NCI-H446 (cell line): ENCODE results near the gene LHFPL6.

Source experiments
- DNase-seq, 2 experiments: peaks; one replicate each; lab custom pipeline; 2025; lab: John Stamatoyannopoulos, UW

LHFPL6 gene

DNA sequence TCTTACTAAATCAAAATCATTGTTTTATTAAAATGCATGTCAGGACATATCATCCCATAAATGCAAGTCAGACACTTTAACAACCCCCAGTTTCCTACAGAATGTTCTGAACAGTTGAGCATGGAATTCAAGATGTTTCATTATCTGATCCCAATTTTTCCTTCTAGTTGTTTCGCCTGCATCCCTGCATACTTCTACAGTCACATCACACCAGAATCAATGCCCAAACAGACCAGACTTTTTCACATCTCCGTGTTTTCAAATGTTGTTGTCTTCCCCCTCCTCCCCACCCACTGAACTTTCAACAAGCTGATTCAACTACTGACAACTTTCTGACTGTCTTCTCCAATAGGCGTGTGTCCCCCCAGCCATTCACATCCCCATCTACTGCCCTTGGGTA lies 48.6 kb downstream of the LHFPL6 start:
- no peak for DNase-seq

DNA sequence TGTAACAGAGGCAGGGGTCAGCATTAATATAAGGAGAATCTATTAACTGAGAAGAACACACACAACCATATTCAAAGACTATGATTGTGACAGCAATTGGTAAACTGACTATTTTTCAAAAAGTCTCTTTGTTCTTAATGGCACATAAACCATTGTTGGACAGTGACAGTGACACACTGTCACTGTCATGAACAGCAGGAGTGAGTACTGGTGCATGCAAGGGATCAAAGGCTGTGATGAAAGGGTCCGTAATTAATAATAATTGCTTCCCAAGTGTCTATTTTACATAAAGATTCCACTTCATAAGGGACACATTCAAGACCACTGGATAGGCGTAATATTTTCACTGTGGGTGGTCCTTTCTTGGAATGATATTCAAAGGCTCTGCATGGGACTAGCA lies 50.7 kb downstream of the LHFPL6 start:
- no peak for DNase-seq

DNA sequence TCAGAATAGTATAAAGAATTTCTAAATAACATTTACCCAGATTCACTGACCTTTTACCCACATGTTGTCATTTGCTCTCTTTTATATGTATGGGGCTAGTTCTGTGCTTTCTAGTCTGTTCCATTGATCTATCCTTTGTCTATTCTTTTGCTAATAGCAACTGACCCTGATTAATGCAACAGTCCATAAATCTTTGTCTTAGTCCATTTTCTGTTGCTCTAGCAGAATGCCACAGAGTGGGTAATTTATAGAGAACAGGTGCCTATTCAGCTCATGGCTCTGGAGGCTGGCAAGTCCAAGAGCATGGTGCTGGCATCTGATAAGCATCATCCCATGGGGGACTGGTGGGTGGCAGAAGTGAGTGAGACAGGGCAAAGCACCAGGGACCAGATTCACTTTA lies 52.1 kb downstream of the LHFPL6 start:
- DNase-seq, result no peak

DNA sequence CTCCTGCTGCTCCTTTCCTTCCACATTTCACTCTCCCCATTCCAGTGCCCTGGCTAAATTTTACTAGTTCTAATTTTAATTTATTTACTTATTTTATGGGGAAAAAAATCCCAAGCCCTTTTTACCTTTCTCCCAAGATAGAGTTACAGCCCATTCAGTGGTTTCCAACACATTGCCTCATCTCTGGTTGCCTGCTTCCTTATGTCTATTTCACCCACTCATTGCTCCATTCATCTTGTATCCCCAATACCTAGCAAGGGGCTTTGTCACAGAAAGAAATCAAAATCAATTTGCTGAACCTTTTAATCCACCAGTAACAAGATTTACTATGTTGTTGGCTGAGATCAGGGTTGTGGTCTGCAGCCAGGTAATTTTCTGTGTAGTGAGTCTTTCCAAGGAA lies 55.9 kb downstream of the LHFPL6 start:
- DNase-seq, result no peak

DNA sequence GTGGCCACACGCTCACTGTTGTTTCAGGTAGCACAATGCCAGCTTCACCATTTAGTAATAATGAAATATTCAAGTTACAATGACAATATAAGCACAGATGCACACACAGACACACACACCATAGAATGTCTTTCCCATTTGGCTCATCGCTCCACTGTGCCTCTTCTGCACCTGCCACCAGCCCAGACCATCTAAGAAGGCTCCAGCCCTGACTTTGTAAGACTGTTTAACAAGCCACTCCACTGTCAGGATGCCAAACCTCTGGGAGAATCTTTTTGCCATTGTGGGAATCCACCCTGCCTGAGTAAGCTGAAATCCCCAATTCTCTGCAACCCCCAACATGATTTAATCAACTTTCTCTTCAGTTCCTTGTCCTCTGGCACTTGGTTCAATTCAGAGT lies 60.6 kb downstream of the LHFPL6 start:
- peak in 1 of 2 experiments; percentile 54 for DNase-seq

DNA sequence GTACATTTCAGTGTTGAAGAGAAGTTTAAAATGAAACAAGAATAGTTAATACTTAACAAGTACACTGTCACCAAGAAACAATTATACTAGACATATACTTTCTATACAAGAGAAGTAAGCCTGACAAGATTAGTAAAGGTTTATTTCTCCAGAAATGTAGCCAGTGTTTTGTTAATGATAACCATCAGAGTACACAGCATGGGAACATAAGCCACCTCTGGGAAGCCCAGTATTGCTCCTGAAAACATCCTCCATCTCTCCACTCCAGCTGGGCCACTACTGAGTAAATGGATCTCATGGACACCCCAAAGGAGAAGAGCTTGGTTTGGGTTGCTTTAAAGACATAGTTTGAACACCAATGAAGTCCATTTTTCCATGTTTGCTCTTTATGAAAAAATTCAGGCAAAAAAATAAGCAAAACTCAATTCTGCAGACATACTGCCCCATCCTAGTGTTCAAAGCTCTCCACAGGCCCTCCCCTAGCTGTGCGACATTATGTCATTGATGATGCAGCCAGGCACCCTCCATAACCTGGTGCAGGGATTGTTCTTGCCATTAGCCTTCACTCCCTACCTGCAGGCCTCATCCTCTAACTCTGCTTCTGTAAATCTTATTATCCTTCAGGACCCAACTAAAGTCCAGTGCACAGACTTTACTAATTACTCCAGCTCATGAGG lies 61.9 kb downstream of the LHFPL6 start:
- DNase-seq, result no peak

DNA sequence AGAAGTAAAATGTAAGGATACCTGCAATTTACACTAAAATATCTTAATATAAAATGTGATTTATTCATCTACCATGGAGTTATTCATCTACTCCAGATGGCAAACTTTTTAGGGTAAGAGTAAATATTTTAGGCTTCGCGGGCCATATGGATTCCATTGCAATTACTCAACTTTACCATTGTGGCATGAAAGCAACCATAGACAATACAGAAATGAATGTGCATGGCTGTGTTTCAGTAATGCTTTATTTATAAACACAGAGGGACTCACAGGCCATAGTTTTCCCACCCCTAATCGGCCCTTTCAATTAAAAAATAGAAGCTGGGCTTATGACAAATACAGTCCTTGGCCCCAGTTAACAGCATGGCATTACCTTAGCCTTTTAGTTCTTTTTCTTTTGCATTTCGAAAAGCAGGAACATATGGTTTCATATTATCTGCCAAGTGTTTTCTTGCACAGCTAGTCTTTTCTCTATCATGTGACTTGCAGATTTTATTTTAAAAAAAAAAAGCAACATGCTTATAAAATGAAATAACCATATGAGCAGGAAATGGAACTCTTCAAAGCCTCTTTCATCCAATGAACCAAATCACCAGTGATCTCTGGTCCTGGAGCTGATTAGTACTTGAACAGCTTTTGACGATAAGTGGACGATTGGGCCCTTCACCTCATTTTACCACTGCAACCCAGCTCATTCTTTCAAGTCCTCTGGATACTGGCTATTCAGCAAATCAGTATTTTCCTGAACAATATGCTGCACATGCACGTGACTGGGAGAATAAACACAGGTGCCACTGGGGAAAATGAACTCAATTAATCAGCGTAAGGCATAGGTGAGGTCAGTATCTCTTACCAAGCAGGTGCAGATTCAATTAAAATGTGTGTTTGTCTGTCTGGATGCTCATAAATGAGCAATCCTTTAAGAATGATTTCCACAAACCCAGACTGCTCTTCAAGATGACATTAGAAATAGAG lies 63.9 kb downstream of the LHFPL6 start:
- peak; percentile 17 to 72 for DNase-seq

DNA sequence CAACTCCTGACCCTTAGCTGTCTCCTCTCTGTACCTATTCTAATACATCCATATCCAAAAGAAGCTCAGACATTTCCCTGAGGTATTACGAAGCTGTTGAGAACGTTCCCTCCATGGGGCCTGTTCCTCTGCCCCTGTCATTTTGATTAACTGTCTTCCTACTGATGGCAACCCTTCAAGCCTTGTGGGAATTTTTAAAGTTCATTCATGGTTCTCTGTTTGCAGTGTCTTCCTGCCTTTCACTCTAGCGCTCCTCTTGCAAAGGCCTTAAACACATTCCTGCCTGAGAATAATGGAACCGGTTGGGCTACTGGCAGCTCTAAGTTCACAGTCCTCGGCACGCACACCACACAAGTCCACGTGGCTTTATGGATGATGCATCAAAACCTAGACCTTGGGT lies 66.1 kb downstream of the LHFPL6 start:
- DNase-seq, result no peak

DNA sequence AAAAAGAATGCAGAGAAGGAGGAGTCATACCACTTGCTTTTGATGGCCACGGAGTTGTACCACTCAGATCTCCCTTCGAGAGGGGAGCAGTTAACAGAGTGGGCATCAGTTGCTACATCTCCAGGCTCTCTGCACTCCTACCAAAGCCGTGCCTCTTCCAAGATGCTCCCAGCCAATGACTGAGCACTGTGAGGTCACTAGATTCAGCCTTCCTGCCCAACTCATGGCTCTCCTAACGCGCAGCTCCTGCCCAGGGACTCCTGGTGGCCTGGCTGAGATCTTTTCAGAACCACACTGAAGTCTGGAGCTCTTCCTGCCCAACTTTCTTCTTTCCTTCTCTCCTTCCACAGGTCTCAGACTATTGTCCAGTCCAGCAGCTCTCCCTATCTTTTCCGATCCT lies 66.7 kb downstream of the LHFPL6 start:
- DNase-seq, result no peak

DNA sequence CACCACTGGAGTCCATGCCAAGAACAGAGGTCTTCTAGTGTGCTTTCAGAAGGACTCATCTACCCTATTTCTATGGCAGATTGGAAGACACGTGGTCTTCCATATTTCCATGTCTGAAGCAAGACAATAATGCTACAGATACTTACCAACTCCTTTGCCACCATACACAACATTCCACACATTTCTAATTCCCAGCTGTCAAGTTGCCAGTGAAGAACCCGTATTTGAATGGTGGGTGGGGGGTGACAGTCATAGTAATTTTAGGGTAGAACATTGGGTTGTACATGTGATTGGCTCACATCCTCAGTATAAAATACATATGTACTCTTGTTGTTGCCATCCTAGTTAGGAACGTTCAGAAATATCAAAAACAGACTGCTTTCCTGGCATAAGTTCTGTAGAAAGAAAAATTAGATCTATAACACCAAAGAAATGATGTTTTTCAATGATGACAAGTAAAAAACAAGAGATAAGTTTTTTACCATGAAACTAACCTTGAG lies 69.3 kb downstream of the LHFPL6 start:
- no peak for DNase-seq

DNA sequence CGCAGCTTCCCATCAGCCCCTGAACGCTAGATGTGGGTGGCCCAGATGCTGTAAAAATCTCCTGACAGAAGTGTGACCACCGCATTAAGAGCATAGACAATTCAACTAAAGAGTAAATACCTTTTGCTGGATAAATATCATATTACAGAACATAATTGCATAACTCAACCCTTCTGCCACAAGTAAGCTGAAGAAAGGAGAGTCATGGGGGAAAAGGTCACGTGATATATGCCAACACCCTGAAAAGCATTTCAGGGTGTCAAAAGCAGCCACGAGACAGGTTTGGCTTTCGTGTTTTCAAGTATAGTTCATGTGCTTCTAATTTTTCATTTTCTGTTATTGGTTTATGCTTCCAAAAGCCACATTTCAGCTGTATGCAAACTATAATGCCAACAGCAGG lies 71.3 kb downstream of the LHFPL6 start:
- no peak for DNase-seq

DNA sequence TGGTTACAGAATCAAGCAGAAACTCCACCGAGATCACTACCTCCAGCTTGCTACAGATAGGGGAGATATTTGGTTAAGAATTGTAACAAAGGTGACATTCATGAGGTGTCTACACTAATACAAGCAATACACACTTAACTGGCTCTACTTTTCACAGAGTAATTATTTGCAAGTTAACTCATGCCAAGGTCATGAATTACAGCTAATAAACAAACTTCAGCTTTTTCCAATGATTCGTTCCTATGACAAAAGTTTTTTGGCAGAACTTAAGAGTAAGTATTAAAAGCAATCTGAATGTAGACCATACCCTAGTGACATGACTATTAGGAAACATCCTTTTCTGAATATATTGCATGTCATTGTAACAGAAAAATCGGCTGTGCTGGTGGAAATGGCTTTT lies 72.1 kb downstream of the LHFPL6 start:
- no peak for DNase-seq

DNA sequence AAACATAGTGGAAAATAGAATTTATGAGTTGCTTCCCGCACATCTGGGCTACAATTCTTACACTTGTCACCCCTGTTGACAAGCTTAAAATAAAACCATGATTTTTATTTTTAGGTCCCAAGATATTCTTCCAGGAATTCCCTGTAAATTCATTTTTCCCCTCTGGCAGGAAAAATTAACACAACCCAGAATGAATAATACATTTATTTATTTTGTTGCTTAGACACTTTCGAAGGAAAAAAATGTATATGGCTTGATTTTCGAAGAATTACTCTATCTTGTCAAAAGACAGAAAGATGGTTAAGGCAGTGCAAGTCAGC lies 74.4 kb downstream of the LHFPL6 start:
- no peak for DNase-seq

DNA sequence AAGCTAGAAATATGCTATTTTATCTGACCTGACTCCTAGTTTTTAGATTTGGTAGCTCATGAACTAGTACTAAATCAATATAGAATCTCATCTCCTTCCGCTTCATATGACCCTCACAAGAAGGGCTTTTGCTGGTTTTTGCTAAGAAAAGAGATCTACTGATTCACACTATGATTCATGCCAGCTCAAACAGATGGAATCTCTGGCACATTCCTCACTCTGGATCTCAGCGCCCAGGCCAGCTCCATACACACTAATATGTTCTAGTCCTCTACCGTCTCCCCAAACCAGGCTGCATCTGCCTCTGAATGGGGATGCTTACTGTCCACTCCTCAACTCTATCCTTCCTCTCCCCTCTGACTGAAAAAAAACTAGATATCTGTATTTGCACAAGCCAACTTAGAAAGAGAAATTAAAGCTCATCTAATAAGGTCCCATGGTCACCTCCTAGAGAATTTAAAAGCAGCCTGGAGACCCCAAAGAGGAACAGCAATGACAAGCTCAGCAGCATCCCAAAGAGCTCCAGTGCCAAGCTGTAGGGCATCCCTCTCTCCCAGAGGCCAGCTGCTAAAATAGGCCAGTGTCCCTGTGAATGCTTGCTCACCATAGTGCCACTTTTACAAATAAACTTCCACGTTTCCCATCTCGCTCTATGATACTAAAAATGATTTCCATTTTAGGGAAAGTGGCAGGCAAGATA lies 74.9 kb downstream of the LHFPL6 start:
- peak; percentile 63 to 92 for DNase-seq

DNA sequence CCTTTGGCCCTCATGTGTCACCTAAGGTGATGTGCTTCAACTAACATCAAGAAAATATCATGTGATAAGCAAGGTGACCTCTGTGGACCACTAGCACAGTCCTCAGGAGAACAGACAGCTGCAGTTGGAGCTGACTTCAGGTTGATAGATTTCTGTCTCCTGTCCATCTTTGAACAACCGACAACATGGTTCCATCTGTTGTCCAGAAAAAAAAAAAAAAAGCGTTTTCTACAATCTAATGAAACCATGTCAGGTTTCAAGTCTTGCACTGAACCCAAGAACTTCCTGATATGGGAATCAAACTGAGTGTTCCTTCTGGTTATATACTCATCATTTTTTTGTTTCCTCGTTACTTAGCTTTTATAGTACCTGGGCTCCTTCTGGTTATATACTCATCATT lies 75.7 kb downstream of the LHFPL6 start:
- peak in 1 of 2 experiments; percentile 29 for DNase-seq

DNA sequence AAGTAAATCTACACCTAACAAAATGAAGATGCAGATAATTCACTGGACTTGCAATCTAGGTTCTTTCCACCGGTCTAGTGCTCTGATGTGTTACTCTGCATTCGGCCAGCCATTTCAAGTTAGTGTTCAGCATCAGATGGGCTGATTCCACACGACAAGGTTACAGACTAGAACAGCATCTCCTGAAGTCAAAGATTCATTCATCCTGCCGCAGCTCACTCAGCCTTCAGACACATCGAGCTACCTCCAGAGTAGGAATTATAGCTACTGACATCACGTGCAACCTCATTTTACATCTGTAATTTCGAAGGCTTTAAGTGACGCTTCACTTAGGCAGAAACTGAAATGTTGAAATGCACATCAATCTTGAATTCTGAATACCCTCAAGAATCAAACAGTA lies 76.5 kb downstream of the LHFPL6 start:
- DNase-seq, result no peak

DNA sequence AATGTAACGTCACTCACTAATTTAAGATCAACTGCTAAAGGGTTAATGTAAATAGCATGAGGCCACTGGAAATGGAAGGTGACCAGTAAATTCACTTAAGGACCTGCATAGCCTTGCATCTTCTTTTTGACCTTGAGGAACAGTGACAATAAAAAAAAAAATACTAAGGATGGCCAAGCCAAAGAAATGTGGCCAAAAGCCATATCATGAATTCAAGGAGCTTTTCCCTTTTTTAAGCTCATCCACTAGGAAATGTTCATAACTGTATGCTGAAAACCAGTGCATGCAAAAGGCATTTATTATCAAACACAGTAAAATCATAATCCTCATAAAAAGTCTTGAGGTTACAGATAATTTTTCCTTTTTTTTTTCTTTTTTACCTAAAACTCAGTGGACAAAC lies 77.5 kb downstream of the LHFPL6 start:
- no peak for DNase-seq

DNA sequence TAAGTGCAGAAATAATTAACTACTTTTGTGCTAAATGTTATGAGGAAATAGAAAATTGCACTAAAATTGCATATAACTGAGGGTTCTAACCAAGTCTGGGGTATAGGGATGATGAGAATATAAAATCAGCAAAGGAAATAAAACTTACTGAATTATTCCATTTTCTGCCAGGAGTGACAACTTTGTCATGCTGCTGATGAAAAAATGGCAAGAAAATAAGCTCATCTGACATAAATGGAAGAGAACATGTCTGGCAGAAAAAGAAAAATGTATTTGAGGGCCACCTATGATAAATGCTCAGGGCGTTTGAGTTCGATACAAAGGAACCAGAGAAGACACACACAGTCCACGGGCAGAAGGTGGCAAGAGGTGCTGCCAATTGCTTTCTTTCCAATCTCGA lies 78.2 kb downstream of the LHFPL6 start:
- no peak for DNase-seq

DNA sequence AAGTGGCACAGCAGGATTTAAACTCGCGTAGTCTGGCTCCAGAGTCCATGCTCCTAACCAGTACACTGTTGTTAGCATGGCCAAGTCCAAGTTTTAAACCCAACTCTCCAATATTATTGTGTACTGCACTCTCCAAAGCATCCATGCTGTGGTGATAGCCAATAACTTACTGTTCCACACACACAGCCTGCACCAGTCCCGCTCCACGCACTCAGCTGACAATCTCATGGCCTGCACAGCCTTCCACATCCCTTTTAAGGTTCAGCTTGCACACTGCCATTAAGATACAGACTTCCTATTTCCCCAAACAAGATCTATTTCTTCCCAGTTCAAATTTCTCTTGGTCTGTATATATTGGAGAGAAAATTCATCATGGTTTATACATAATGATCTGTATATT lies 80.7 kb downstream of the LHFPL6 start:
- DNase-seq, result no peak

DNA sequence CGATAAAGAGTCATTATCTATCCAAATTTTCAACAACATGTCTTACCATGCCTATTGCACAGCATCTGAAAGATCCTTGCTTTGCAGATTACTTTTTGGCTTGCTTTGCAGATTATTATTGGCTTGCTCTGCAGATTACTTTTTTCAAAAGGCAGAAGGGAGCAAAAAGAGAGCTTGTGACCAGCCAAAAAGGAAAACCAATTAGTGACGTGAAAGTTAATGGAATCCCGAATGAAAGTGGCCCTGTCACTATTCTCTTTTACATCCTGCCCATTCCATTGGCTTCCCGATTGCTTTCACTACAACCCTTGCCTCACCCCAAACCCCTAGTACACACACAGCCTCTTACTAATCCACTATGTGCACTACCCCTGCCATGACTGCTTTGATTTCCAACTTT lies 81.3 kb downstream of the LHFPL6 start:
- peak in 1 of 2 experiments; percentile 37 for DNase-seq

DNA sequence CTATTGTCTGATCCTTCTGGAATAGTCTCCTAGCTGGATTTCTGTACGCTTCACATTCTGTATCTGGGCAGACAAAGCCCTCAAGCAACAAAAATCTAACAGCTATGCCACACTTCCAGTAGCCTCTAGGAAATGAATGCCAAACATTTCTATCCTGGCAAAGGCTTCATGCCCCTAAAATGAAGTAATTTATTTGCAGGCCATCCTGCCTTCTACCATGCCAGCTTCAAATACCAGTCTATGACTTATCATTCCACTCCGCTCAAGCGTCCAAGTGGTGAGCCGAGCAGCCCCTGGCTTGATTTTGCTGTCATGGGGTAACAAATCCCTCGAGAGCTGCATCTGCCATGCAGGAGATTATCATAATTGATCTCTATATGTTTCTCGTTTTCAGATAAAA lies 86.9 kb downstream of the LHFPL6 start:
- DNase-seq, result peak; percentile 24 to 81

DNA sequence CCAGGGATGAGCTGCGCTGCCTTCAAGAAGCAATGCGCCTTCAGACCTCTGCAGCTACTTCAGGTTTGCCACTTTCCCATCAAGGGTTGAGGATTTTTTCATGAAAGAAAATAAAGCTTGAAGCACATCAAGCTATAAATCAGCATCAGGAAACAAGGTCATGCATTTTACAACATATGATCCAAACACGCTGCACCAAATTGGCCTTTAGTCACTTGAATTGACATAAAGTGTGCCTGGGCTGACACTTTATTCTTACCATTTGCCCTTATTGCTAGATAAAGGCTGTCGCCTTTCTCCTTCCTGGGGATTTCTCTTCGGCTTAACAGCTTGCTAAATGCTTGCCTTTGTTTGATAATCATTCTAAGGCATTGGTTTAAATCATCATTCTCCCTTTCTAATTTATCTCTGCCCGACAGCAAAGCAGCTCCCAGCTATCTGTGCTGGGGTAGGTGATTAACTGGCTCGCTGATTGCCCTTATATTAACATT lies 87.7 kb downstream of the LHFPL6 start:
- no peak for DNase-seq

DNA sequence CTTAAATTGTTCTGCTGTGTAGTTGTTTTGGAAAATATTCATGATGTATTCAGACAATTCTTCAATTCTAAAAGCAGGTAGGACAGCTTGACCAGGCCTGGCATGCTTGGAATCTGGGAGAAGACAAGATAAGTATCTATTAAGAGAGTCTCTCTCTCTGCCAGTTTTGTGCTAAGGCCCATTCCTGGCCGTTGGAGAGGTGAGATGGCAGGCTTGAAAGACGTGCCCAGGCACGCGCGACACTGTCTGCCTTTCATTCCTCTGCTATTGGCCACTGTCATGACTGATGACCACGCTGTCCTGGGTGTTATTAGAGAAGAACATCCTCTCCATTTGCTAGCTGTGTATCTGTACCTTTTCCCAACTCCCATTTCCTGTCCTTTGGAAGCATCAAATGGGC lies 90.3 kb downstream of the LHFPL6 start:
- DNase-seq, result no peak
